K562 (cell line): ENCODE results near the gene COLEC12. TPM values are rescaled to one million over a fixed set of nuclear protein-coding genes. Genes with fewer than 3 reads are reported as not detected.

Experiments used
- ATAC-seq: fragments of 200-7000 bp; cut with Tn5 transposase; 3 replicates; pipeline ENCODE4 v1.9.1; 2020; ENCODE audit warnings: moderate library complexity
- BruUV-seq: library from RNA; stranded (reverse); fragments of 400-500 nt; replicated peaks from 2 replicates; lab custom pipeline; 2021; lab: Mats Ljungman, UMichigan
- CTCF ChIA-PET: fragments of 300-600 bp; formaldehyde crosslinking; extraction: SDS; loops from one replicate; lab custom pipeline; 2021; ENCODE audit warnings: low intra/inter-chr PET ratio; lab: Yijun Ruan, JAX
- POLR2A ChIA-PET: fragments of 300-600, 350-650 bp; sonication (Branson Sonifier 250); formaldehyde crosslinking; extraction: SDS; loops from one replicate; lab custom pipeline; 2021; ENCODE audit warnings: antibody characterized with exemption, inconsistent platforms; lab: Yijun Ruan, JAX
- DNase-seq, 4 experiments: peaks; one replicate each; pipeline versions ENCODE4 v3.0.0 to v3.0.0-alpha.2; 2011 to 2018; ENCODE audit warnings: low spot score in 3 of 4, mixed read lengths in 3 of 4; ENCODE audit errors: extremely low read depth in 1 of 4
- FAIRE-seq: peaks from 2 replicates; lab custom pipeline; 2011; peaks lifted over from hg19 to GRCh38; lab: Jason Lieb, UNC
- H2AFZ ChIP-seq: 2 replicates; pipeline ENCODE4 v1.6.0; 2011; ENCODE audit warnings: low read depth, low read length, control low read depth, inconsistent platforms
- H3K27ac ChIP-seq: fragments of 200-600 bp; 3 replicates; pipeline ENCODE4 v1.8.0; 2011; ENCODE audit warnings: low read depth, mild to moderate bottlenecking, control low read depth, inconsistent platforms, low read length, moderate library complexity, mixed read lengths; ENCODE audit errors: extremely low read depth
- H3K27me3 ChIP-seq, 2 experiments: fragments of 300-600 bp in 1 of 2; 2 replicates in 1 of 2; 3 replicates in 1 of 2; pipeline versions ENCODE4 v1.6.0 to v1.8.0; 2011; ENCODE audit warnings: inconsistent platforms in 2 of 2, low read length in 2 of 2, mild to moderate bottlenecking in 1 of 2, mixed read lengths in 1 of 2, moderate library complexity in 1 of 2; ENCODE audit not compliant: control insufficient read depth in 2 of 2, insufficient read depth in 2 of 2
- H3K36me3 ChIP-seq: fragments of 300-600 bp; 3 replicates; pipeline ENCODE4 v1.8.0; 2011; ENCODE audit warnings: mild to moderate bottlenecking, low read length, inconsistent platforms; ENCODE audit not compliant: control insufficient read depth, insufficient read depth
- H3K4me1 ChIP-seq, 2 experiments: fragments of 200-600 bp in 1 of 2; replicated peaks in 1 of 2; 2 replicates in 1 of 2; 3 replicates in 1 of 2; pipeline versions ENCODE4 v1.5.1 to v1.8.0; 2011; ENCODE audit warnings: inconsistent platforms in 2 of 2, low read length in 2 of 2, mild to moderate bottlenecking in 1 of 2, mixed read lengths in 1 of 2, moderate library complexity in 1 of 2; ENCODE audit not compliant: control insufficient read depth in 2 of 2, insufficient read depth in 2 of 2
- H3K4me2 ChIP-seq: 2 replicates; pipeline ENCODE4 v1.6.1; 2011; ENCODE audit warnings: low read length, control low read depth, inconsistent platforms, mixed read lengths; ENCODE audit not compliant: insufficient read depth
- H3K4me3 ChIP-seq: fragments of 200-600 bp; sonication (generic), shearing (Covaris generic); 2 replicates; pipeline ENCODE4 v1.5.1; 2016; ENCODE audit warnings: control low read depth, inconsistent platforms
- H3K79me2 ChIP-seq: fragments of 200-600 bp; 3 replicates; pipeline ENCODE4 v1.8.0; 2011; ENCODE audit warnings: low read length, inconsistent platforms; ENCODE audit not compliant: control insufficient read depth, insufficient read depth
- H3K9ac ChIP-seq, 2 experiments: 2 replicates each; pipeline versions ENCODE4 v1.6.0 to v1.6.1; 2011; ENCODE audit warnings: low read depth in 2 of 2, low read length in 2 of 2, control low read depth in 1 of 2, inconsistent platforms in 1 of 2, mild to moderate bottlenecking in 1 of 2, mixed read lengths in 1 of 2; ENCODE audit not compliant: insufficient read depth in 1 of 2
- H3K9me1 ChIP-seq: one replicate; pipeline ENCODE4 v1.6.0; 2011; ENCODE audit warnings: inconsistent platforms, mild to moderate bottlenecking, low read length, moderate library complexity; ENCODE audit not compliant: control insufficient read depth, insufficient read depth
- H3K9me3 ChIP-seq: replicated peaks from 2 replicates; pipeline ENCODE4 v1.5.1; 2011; ENCODE audit warnings: low read depth, low read length, inconsistent platforms; ENCODE audit not compliant: control insufficient read depth, insufficient read depth
- H4K20me1 ChIP-seq: replicated peaks from 2 replicates; pipeline ENCODE4 v1.6.1; 2011; ENCODE audit warnings: low read length, inconsistent platforms, mixed read lengths; ENCODE audit not compliant: control insufficient read depth, insufficient read depth
- ADNP ChIP-seq: fragments of 200-800 bp; sonication (Bioruptor generic); IDR thresholded peaks from 2 replicates; pipeline ENCODE4 v1.6.1; 2016; ENCODE audit warnings: missing genetic modification characterization, missing compliant biosample characterization
- CBFB ChIP-seq: sonication (generic); formaldehyde crosslinking; IDR thresholded peaks from 2 replicates; pipeline ENCODE4 v1.4.0; 2020; ENCODE audit warnings: mild to moderate bottlenecking, missing genetic modification reagents
- DEAF1 ChIP-seq: fragments of 450-650 bp; formaldehyde crosslinking; IDR thresholded peaks from 2 replicates; pipeline ENCODE4 v1.4.0; 2020; ENCODE audit warnings: mild to moderate bottlenecking, moderate library complexity
- FOXA3 ChIP-seq, 2 experiments: fragments of 450-650 bp in 1 of 2; sonication (generic) in 1 of 2; formaldehyde crosslinking; IDR thresholded peaks in 1 of 2; conservative IDR thresholded peaks in 1 of 2; 2 replicates each; pipeline versions ENCODE4 v1.4.0 to v1.8.0; 2020 to 2022; ENCODE audit warnings: mild to moderate bottlenecking in 2 of 2, missing genetic modification reagents in 1 of 2
- FOXK1 ChIP-seq: sonication (generic); formaldehyde crosslinking; IDR thresholded peaks from 2 replicates; pipeline ENCODE4 v1.8.0; 2022; ENCODE audit warnings: missing genetic modification reagents, mild to moderate bottlenecking, borderline replicate concordance
- FOXP1 ChIP-seq: sonication (generic); formaldehyde crosslinking; IDR thresholded peaks from 2 replicates; pipeline ENCODE4 v1.8.0; 2022; ENCODE audit warnings: mild to moderate bottlenecking, missing genetic modification reagents
- JUNB ChIP-seq: fragments of 450-650 bp; formaldehyde crosslinking; conservative IDR thresholded peaks from 2 replicates; pipeline ENCODE4 v1.4.0; 2020; ENCODE audit warnings: mild to moderate bottlenecking
- PHF21A ChIP-seq: fragments of 450-650 bp; IDR thresholded peaks from 2 replicates; pipeline ENCODE4 v1.6.1; 2017; ENCODE audit warnings: low read depth, borderline replicate concordance
- RB1 ChIP-seq: fragments of 450-650 bp; IDR thresholded peaks from 2 replicates; pipeline ENCODE4 v1.6.1; 2017; ENCODE audit warnings: low read depth, mild to moderate bottlenecking
- RBM22 ChIP-seq: fragments of 200-400 bp; formaldehyde crosslinking; IDR thresholded peaks from 2 replicates; pipeline ENCODE4 v1.6.1; 2018; ENCODE audit warnings: low read length, low read depth; ENCODE audit not compliant: poor library complexity, severe bottlenecking
- RBM34 ChIP-seq: fragments of 200-400 bp; formaldehyde crosslinking; IDR thresholded peaks from 2 replicates; pipeline ENCODE4 v1.6.1; 2018; ENCODE audit warnings: low read length, borderline replicate concordance; ENCODE audit not compliant: insufficient read depth
- SMAD1 ChIP-seq: fragments of 150-350 bp; IDR thresholded peaks from 2 replicates; pipeline ENCODE4 v1.6.1; 2014; ENCODE audit warnings: low read length, low read depth; ENCODE audit not compliant: partially characterized antibody
- SRSF7 ChIP-seq: fragments of 200-400 bp; formaldehyde crosslinking; optimal IDR thresholded peaks from 2 replicates; pipeline ENCODE3; 2017; ENCODE audit warnings: mild to moderate bottlenecking, low read depth, low read length
- TEAD4 ChIP-seq, 2 experiments: sonication (generic) in 1 of 2; formaldehyde crosslinking in 1 of 2; IDR thresholded peaks; 2 replicates each; pipeline versions ENCODE4 v1.6.1 to v1.8.0; 2012 to 2022; ENCODE audit warnings: borderline replicate concordance in 1 of 2, inconsistent platforms in 1 of 2, low read length in 1 of 2, mild to moderate bottlenecking in 1 of 2, missing genetic modification reagents in 1 of 2
- ZHX1 ChIP-seq: fragments of 150-350 bp; conservative IDR thresholded peaks from 2 replicates; pipeline ENCODE4 v1.6.1; 2014; ENCODE audit warnings: low read length
- ZNF134 ChIP-seq: fragments of 250-450 bp; sonication (Bioruptor Pico); conservative IDR thresholded peaks from 2 replicates; pipeline ENCODE4 v1.4.0; 2020
- ZNF3 ChIP-seq: fragments of 250-450 bp; sonication (Bioruptor Pico); IDR thresholded peaks from 2 replicates; pipeline ENCODE4 v1.5.0; 2021; ENCODE audit warnings: mild to moderate bottlenecking, moderate library complexity
- in situ Hi-C: fragments of 300-500 bp; cut with MboI; formaldehyde crosslinking; loops from 4 replicates; pipeline ENCODE4 v1.15.0; 2018; ENCODE audit warnings: inconsistent platforms, mixed read lengths
- intact Hi-C: fragments of 100-400 bp; cut with micrococcal nuclease; formaldehyde crosslinking; loops from 2 replicates; pipeline ENCODE4 v1.14.2; 2022
- polyA plus RNA-seq, 8 experiments: library from polyadenylated mRNA; depleted of rRNA in 4 of 8; stranded (reverse) in 5 of 8; unstranded in 3 of 8; fragments of >200 nt; fragmentation: Nextera tagmentation in 2 of 8; fragmentation: Illumina TruSeq in 1 of 8; extraction: Ambion mirVana in 2 of 8; extraction: Trizol in 1 of 8; gene quantifications; 2 replicates each; pipeline versions ENCODE4 v1.2.1 to v1.2.3, GENCODE V29; 2011 to 2014; ENCODE audit warnings: inconsistent platforms in 1 of 8, missing spikeins in 1 of 8
- total RNA-seq, 7 experiments: library from RNA; depleted of rRNA in 6 of 7; stranded (reverse); fragments of >200 nt in 6 of 7; fragmentation: Illumina TruSeq in 2 of 7; extraction: Trizol in 2 of 7; gene quantifications; 2 replicates each; pipeline versions ENCODE4 v1.2.1 to v1.2.3, GENCODE V29; 2011 to 2021; ENCODE audit warnings: low replicate concordance in 1 of 7

COLEC12 gene
- total and polyA plus RNA-seq, 9 of the 15 experiments (the other 6 are each of a cell fraction or from before 2014, with no cell fraction given) = 0.04 TPM; not detected in 8

GRCh38 chr18:313931-314330, 186.6 kb downstream of the COLEC12 start:
- TF ChIP-seq ZNF3 (CRISPR knock-in tag) (no peak), ZHX1 (no peak), RB1 (no peak), PHF21A (no peak), CBFB (CRISPR knock-in tag) (no peak), RBM34 (no peak), SRSF7 (no peak), FOXK1 (no peak), ZNF134 (no peak), SMAD1 (no peak), TEAD4 (IDR thresholded peaks at IDR 0.05; ENCODE audit: low read length) (no peak), TEAD4 (CRISPR knock-in tag; IDR thresholded peaks at IDR 0.05; ENCODE audit: borderline replicate concordance) (no peak), ADNP (tag) (no peak), FOXA3 (CRISPR knock-in tag; conservative IDR thresholded peaks at IDR 0.05 in 1 of 2, IDR thresholded peaks at IDR 0.05 in 1 of 2) (no peak), JUNB (CRISPR knock-in tag) (no peak), FOXP1 (CRISPR knock-in tag) (no peak), DEAF1 (CRISPR knock-in tag) (no peak), RBM22 (no peak)
- Histone ChIP-seq H3K9ac (no peak overlapping the region), H4K20me1 (no peaks in the 10 kb centered on the region), H3K27ac (no peak overlapping the region), H3K4me3 (no peak overlapping the region), H3K79me2 (no peaks in the 10 kb centered on the region), H3K9me1 (no peaks in the 10 kb centered on the region), H3K4me2 (no peak overlapping the region), H3K27me3 (peaks cover 32 to 42% of the 10 kb centered on the region in 2 experiments; a peak in 4 of 5 replicates), H2AFZ (no peak overlapping the region), H3K36me3 (no peaks in the 10 kb centered on the region), H3K4me1 (peaks cover 0 to 5% of the 10 kb centered on the region in 2 experiments; a peak in 2 of 5 replicates), H3K9me3 (no peaks in the 10 kb centered on the region)
- FAIRE-seq (no peak), DNase-seq (no peak), ATAC-seq (no peak)
- BruUV-seq = no TSS peak
- in situ Hi-C loops (no loop called here), intact Hi-C loops (no loop called here)
- ChIA-PET CTCF (no interaction called here), POLR2A (interaction anchor here (0.7 kb wide), 1 partner anchor 9 kb away, joined by 3 read pairs; no protein-coding TSS in a partner anchor)
